ENCODE results near the gene LYPLAL1.

GRCh38 chr1:219226196-219226595, 52.5 kb downstream of the LYPLAL1 start:
- TF ChIP-seq CTCF (IDR thresholded peaks at IDR 0.05 in 4 of 5, conservative IDR thresholded peaks at IDR 0.05 in 1 of 5) (no peak), POLR2A (IDR thresholded peaks at IDR 0.05) (no peak)

All from gastrocnemius medialis (tissue), 4 donors.